ENCODE data around the gene KCNJ9. TPM values are rescaled to one million over a fixed set of nuclear protein-coding genes. Genes with fewer than 3 reads are reported as not detected.

The KCNJ9 gene
- total RNA-seq, 1 experiment from 2014 or later, result 0.09 TPM

DNA sequence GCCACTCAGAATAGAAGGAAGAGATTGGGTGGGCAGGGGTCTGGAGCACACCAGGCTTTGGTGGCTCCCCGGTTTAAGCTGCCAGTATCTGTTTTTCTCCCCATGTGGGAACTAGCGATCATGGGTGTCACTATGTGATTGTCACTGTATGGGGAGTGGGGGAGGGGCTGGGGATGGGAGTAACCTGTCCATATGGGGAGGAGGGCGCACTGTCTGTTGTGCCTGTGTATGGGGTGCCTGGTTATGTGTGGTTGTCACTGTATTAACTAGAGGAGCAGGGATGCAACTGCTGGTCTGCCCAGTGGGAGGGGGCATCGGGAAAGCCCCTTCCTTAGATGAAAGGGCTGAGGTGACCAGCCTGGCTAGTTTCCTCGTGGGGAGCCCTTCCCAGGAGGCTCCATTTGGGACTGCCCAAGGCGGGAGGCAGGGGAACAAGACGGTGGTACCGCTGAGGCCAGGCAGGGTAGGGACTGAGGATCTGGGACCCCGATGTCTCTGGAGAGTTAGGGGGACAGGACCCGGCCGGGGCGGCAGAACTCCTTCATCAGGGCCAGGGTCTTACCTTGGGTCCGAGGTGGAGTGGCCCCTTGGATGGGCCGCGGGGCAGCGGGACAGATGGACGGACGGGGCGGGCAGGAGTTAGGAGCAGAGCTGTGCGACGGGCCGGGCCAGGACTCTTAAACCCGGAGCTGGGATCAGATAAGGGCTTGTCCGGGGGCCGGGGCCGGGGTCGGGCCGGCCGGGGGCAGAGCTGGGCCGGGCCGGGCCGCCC lies 11.7 kb upstream of the KCNJ9 start, which contains the start of gene KCNJ10:
TSS of gene KCNJ10 (minus strand) at position 701 of the 772 bp plus-strand sequence. CDS start 27,628 bp downstream, outside the sequence.
- no peak within 1 kb of the TSS for H2AK5ac ChIP-seq (ENCODE audit: insufficient read length, low read length)
- TF ChIP-seq, protein P1, sequence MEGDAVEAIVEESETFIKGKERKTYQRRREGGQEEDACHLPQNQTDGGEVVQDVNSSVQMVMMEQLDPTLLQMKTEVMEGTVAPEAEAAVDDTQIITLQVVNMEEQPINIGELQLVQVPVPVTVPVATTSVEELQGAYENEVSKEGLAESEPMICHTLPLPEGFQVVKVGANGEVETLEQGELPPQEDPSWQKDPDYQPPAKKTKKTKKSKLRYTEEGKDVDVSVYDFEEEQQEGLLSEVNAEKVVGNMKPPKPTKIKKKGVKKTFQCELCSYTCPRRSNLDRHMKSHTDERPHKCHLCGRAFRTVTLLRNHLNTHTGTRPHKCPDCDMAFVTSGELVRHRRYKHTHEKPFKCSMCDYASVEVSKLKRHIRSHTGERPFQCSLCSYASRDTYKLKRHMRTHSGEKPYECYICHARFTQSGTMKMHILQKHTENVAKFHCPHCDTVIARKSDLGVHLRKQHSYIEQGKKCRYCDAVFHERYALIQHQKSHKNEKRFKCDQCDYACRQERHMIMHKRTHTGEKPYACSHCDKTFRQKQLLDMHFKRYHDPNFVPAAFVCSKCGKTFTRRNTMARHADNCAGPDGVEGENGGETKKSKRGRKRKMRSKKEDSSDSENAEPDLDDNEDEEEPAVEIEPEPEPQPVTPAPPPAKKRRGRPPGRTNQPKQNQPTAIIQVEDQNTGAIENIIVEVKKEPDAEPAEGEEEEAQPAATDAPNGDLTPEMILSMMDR (conservative IDR thresholded peaks at IDR 0.05), result no peak
- H3K4me2 ChIP-seq (ENCODE audit: insufficient read depth, insufficient read length, low read length), result peak within 1 kb of the TSS; percentile 48
- Mint-ChIP-seq H3K27me3 (ENCODE audit: low read depth) (peaks cover 81% of the 10 kb centered on the region), H3K27ac (peak within 1 kb of the TSS in 2 of 3 experiments; percentile 13 to 78; a peak in 3 of 7 replicates), H3K9me3 (no peaks in the 10 kb centered on the region), H3K36me3 (ENCODE audit: insufficient read depth in 1 of 3, low read depth in 3 of 3) (no peaks in the 10 kb centered on the region), H3K4me1 (peaks cover 30 to 31% of the 10 kb centered on the region in 2 experiments), H3K4me3 (peak within 1 kb of the TSS; percentile 84 to 88)
- H3K27me3 ChIP-seq (ENCODE audit: insufficient read depth, low read length), result peaks cover 4% of the 10 kb centered on the region; the same call in 1 of the 2 replicates
- DNase-seq, result no peak
- H3K23ac ChIP-seq (ENCODE audit: insufficient read length, low read depth, low read length), result no peak within 1 kb of the TSS
- H2BK15ac ChIP-seq (ENCODE audit: low read depth, low read length), result no peak within 1 kb of the TSS
- H2BK12ac ChIP-seq (ENCODE audit: insufficient read length, low read depth, low read length), result no peak within 1 kb of the TSS
- no peaks in the 10 kb centered on the region for H3K79me2 ChIP-seq (ENCODE audit: insufficient read depth, low read length)
- peaks cover 6% of the 10 kb centered on the region; the same call in 1 of the 2 replicates for H3K4me1 ChIP-seq (ENCODE audit: insufficient read depth, low read length)
- no peak within 1 kb of the TSS for H3K56ac ChIP-seq (ENCODE audit: insufficient read length, low read depth, low read length)
- no peak within 1 kb of the TSS for H2BK120ac ChIP-seq (ENCODE audit: low read depth, low read length, poor library complexity, severe bottlenecking)
- no peak within 1 kb of the TSS for H4K5ac ChIP-seq (ENCODE audit: insufficient read length, low read depth, low read length)
- no peaks in the 10 kb centered on the region for H3K79me1 ChIP-seq (ENCODE audit: insufficient read depth, low read depth, low read length, poor library complexity, severe bottlenecking)
- H2AFZ ChIP-seq (ENCODE audit: low read length), result peak within 1 kb of the TSS; percentile 9
- no peak within 1 kb of the TSS for H4K8ac ChIP-seq (replicated peaks; ENCODE audit: insufficient read length, low read depth, low read length)
- no peak within 1 kb of the TSS for H3K27ac ChIP-seq (ENCODE audit: insufficient read length, low read depth, low read length)
- H2BK20ac ChIP-seq (ENCODE audit: low read depth, low read length, poor library complexity, severe bottlenecking), result no peak within 1 kb of the TSS
- no peak within 1 kb of the TSS for H3K4ac ChIP-seq (ENCODE audit: low read depth, low read length)
- no peak within 1 kb of the TSS for H4K91ac ChIP-seq (ENCODE audit: insufficient read length, low read depth, low read length)
- no peak within 1 kb of the TSS for H3K9ac ChIP-seq (ENCODE audit: extremely low read depth, insufficient read length, low read length)
- peaks cover 5% of the 10 kb centered on the region for H3K23me2 ChIP-seq (ENCODE audit: insufficient read length, low read depth, low read length, poor library complexity, severe bottlenecking)
- no peak within 1 kb of the TSS for H3K18ac ChIP-seq (ENCODE audit: insufficient read length, low read depth, low read length)
- no peaks in the 10 kb centered on the region for H4K20me1 ChIP-seq (ENCODE audit: control insufficient read depth, insufficient read depth, insufficient read length)
- no peak within 1 kb of the TSS for H2BK5ac ChIP-seq (ENCODE audit: insufficient read length, low read length)
- whole genome bisulfite sequencing (ENCODE audit: extremely low coverage, insufficient read length, low lambda C conversion rate), result no CpG with 5 or more reads among the region's 32 CpGs
- H3K9me3 ChIP-seq (ENCODE audit: control insufficient read depth, low read depth, low read length), result no peaks in the 10 kb centered on the region
- no peak within 1 kb of the TSS for H3K14ac ChIP-seq (ENCODE audit: insufficient read depth, low read length)
- no peak within 1 kb of the TSS for H3T11ph ChIP-seq (ENCODE audit: low read length)
